GM19468 (cell line): Measurements from ENCODE around the gene CDH3.

Source experiments
- ATAC-seq: cut with Tn5 transposase; IDR thresholded peaks from one replicate; pipeline ENCODE4 v1.9.1; 2021; ENCODE audit warnings: mild to moderate bottlenecking, moderate library complexity, moderate number of reproducible peaks; ENCODE audit not compliant: unreplicated experiment; ENCODE audit errors: extremely low read depth

CDH3 gene

GRCh38 chr16:68733570-68733969, 88.5 kb downstream of the CDH3 start:
- no peak for ATAC-seq

DNA sequence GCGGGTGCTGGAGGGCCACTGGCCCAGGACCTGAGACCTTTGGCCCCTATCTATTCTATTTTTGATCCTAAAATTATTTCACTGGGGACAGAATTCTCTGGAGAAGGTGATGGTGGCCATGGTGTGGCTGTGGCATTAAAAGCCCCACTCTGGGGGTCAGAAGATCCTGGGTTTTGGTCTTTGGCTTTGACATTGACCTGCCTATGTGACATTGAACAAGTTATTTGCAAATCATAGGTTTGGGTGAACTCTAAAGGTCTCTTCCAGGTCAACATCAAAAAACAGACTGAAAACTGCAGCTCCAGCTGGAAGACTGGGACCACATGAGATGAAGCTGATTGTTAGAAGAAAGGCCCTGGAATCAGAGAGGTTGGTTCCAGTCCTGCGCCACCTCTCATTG, 89.7 kb downstream of the CDH3 start:
- no peak for ATAC-seq

DNA sequence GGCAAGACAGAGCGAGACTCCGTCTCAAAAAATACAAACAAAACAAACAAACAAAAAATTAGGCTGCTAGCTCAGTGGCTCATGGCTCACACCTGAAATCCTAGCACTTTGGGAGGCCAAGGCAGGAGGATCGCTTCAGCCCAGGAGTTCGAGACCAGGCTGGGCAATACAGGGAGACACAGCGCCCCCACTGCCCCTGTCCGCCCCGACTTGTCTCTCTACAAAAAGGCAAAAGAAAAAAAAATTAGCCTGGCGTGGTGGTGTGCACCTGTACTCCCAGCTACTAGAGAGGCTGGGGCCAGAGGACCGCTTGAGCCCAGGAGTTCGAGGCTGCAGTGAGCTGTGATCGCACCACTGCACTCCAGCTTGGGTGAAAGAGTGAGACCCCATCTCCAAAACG, 91.5 kb downstream of the CDH3 start:
- ATAC-seq, result no peak

GRCh38 chr16:68737046-68737729, 92.1 kb downstream of the CDH3 start, which contains the start of gene CDH1:
Gene CDH1, plus strand, starts transcription at chr16:68737292. Its CDS starts 124 bp downstream, at chr16:68737416.
- ATAC-seq, result no peak

- no peak for ATAC-seq
These were observed 92.9 kb downstream of the CDH3 start for GRCh38 chr16:68737730-68738629.

DNA sequence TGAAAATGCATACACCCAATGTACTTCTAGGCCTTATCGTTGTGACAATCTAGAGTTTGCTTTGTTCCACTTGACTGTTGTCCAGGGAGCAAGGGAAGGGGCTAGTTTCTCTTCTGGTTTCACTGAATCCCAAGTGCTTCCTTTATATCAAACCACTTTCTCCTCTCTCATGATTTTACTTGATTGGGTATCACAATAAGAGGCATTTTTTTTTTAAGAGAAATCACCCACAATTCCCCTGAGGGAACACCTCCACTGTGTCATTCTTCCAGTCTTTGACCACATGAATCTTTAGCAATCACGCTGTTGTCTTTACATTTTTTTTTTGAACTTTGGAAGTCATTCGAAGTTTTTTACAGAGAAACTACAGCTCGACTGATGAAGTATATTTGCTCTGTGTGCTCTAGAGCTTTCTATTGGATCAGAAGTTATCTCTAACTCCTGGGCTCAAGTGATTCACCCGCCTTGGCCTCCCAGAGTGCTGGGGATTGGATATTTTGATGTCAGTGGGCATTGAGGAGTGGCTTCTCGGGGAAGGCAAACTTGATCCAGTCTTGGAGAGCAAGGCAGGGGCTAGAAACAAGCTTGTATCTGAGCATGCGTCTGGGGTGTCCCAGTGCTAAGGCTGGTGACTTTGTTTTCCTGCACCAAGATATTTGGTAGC, 95.0 kb downstream of the CDH3 start:
- no peak for ATAC-seq

GRCh38 chr16:68740628-68741346, 95.7 kb downstream of the CDH3 start:
- ATAC-seq, result no peak

GRCh38 chr16:68743664-68744063, 98.6 kb downstream of the CDH3 start:
- no peak for ATAC-seq

- ATAC-seq, result no peak
These were observed 99.7 kb downstream of the CDH3 start for GRCh38 chr16:68744744-68745280.

- ATAC-seq, result no peak
These were observed 101.8 kb downstream of the CDH3 start for GRCh38 chr16:68746951-68747350.

DNA sequence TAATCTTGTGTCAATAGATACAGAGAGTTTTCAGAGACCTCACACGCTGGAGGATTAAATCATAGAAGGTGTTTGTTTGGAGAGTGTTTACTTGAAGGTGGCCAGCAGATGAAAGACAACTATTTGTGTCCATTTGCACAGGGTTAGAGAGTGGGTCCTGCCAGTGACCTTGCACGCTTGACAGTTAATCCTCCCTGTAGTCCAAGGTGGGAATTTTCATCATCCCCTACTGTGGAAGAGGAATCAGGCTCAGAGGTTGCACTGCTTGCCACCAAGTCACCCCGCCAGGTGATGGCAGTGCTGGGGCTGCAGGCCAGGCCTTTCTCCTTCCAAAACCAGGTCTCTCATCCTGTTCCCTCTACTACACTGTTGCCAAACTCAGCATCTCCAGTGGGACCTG, 104.3 kb downstream of the CDH3 start:
- no peak for ATAC-seq
